HG03575 (cell line): Measurements from ENCODE around the gene JAKMIP1.

Source experiments
- ATAC-seq: cut with Tn5 transposase; IDR thresholded peaks from one replicate; pipeline ENCODE4 v1.9.1; 2021; ENCODE audit not compliant: unreplicated experiment, insufficient number of reproducible peaks, low FRiP score; ENCODE audit errors: extremely low read depth

The JAKMIP1 gene

DNA sequence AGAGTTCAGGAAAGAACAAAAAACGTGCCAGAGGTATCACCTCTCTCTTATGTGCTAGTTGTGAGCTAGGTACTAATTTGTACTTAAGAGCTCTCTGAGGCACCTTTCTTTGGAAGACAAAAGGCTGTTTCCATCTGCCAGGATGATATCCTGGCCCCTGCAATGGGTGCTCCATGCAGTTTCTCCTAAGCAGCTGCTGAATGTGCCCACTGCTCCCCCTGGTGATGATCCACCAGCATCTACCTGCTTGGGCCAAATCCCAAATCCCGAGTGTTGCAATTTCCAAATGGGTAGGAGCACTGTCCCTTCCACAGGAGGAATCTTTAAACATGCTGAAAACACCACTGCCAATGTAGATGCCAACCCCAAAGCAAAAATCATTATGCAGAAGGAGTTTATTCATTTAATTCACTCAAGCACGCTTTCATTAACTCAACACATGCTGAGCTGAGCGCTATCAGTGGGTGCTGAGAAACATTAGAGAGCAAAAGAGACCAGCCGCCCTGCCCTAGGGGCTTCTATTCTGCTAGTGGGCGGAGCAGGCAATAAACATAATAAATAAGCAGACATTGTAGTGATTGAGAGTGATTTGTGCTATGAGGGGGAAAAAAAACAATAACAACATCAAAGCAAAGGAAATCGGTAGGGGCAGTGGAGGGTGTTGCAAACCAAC lies 112.5 kb downstream of the JAKMIP1 start:
- no peak for ATAC-seq

DNA sequence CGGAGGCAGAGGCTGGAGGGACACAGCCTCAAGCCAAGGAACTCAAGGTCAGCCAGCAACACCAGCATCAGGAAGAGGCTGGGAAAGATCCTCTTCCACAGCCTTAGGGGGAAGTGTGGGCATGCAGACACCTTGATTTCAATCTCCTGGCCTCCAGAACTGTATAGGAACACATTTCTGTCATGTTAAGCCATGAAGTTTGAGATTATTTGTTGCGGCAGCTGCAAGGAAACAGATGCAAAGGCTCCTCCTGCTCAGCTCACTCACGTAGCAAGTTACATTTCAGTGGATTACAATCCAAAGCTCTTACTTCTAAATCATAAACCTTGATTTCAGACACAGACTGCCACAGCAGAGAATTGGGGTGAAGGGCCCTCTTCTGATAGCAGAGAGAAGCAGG lies 113.5 kb downstream of the JAKMIP1 start:
- ATAC-seq: no peak

DNA sequence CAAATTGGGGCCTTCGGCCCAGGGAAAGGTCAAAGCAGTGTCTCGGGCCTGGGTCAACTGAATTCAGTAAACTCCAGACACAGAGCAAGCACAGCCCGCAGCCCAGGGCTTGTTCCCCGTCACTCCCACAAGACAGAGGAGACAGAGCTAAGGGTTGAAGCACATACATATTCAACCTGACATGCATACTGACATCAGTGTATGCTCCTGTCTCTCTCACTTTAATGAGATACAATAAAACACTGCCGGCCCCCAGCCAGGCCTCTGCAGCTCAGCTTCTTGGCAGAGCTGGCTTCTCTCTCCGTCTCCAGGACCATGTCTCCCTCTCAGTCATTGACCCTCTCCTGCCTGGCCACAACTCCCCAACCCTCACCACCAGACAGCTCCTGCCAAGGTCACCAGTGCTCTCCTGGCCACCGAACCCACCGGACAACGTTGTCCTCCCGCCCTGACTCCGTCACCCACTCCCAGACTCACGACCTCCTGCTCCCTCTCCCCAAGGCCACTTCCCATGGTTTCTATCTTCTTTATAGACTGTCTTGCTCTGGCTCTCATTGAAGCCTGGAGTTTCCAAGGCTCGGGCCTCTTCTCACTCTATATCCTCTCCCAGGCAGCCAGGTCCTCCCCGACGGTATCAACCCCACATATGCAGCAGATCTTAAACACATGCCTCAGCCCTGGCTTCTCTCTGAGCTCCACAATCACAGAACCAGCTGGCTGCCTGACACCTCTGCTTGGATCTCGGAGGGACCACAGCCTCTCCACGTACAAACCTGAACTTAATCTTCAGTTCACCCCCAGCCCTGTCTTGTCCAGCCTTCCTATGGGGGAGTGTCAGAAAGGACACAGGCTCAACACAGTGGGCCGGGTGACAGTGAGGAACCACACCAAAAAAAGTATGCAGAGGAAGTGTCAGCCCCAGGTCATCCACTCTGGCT lies 114.4 kb downstream of the JAKMIP1 start:
- ATAC-seq: no peak

DNA sequence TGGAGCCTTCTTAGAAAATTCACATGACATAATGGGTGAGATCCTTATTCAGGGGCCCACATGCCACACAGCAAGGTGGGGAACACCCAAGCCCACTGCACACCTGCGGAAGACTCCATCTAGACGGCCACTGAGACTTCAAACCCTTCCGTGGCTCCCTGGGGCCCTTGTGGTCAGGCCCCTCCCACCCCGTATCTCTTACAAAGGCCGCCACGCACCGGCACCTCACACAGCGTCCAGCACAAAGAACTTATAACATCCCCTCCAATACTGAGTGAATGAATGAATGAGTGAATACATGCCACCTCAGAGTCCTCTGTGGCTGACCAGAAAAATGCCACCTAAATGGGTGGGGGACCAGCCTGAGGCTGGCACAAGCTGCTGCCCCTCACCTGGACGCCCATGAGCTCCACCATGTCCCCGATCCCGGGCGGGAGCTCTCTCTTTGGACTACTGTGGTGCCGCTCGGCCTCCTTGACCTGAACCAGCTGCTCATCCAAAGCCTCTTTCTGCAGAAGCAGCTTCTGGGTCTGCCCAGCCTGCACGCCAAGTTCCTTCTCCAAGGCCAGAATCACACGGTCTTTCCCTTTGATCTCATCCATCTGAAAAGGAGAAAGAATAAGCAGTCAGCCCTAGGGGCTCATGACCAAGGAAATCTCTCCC lies 115.2 kb downstream of the JAKMIP1 start:
- ATAC-seq: no peak

DNA sequence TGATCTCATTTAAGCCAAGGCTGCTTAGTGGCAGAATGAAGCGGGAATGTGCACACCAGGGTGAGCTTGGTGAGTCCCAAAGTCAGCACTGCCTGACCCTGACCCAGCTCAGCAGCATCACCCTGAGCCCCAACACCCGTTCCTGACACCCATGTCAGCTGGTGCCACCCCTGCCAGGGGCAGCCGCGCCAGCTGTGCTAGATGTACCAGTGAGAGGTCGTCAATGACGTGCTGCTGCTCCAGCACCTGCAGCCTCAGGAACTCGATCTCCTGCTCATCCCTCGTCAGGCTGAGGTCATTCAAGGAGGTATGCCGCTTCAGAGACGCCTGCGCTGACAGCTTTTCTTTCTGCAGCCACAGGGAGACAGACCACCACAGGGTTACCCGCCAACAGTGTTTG lies 120.4 kb downstream of the JAKMIP1 start:
- ATAC-seq: no peak

DNA sequence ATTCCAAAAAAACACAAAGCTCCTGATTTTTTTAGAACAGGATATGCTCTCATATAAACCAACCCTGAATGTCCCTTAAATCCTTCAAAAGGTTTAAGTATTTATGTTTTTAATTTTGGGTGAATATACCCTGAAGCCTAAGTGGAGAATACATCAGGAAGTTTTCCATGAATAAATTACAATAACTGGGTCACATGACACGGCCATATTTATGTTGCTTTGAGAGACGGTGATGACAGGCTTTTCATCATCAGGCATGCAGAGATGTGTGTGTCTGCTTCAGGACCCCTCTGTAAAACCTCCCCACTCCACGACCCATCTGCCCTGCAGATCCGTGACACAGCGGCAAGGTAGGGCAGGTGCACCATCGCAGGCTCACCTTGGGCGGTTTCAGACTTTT lies 121.8 kb downstream of the JAKMIP1 start:
- ATAC-seq: no peak

DNA sequence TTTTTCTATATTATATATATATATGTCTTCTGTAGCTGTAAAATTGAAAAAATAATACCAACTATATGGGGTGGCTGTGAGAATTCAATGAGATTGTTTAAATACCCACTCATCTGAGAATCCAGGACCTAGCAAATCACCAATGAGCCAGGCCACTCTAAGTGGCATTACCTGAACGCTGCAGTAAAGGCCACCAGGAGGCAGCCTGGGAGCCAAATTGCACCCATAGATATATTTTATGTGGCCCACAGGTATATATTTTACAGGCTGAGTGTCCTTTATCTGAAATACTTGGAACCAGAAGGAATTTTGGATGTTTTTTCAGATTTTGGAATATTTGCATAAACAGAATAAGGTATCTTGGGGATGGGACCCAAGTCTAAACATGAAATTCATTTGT lies 124.0 kb downstream of the JAKMIP1 start:
- no peak for ATAC-seq

DNA sequence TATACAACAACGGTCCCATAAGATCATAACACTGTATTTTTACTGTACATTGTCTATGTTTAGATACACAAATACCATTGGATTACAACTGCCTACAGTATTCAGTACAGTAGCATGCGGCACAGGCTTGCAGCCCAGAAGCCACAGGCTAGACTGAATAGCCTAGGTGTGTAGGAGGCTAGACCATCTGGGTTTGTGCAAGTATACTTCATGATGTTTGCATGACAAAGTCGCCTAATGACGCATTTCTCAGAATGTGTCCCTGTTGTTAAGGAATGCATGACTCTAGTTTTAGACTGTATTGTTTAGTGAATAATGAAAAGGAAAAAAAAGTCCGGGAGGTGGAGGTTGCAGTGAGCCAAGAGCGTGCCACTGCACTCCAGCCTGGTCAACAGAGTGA lies 125.6 kb downstream of the JAKMIP1 start:
- ATAC-seq: no peak

DNA sequence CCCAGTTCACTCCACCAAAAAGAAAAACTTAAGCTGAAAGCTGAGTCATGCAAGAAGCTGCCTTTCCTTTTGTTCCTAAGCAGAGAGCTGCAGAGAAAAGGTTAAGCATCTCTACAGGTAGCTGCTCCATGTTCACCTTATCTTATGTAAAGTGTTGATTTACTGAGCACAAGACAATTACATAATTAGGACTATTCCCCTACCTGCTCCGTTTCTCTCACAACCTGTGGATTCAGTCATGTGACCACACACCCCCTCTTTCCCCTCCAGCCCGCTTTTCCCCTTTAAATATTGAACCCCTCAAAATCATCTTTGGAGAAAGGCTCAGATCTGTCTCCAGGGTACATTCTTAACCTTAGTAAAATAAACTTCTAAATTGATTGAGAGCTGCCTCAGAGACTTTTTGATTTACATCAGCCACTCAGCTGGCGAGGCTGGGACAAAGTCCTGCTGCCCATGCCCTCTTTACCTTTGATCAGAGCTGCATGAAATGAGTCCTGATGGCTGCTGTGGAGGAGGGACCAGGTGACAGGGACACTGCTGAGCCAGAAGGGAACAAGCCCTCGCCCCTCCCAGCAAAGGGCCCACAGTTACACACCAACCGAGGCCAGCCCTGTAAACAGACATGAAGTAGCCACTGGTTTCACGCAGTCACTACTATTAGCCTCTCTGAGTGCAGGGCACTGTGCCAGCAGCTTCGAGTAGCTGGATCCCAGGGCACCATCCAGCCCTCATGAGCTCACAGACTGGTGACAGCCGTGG lies 128.2 kb downstream of the JAKMIP1 start:
- no peak for ATAC-seq

DNA sequence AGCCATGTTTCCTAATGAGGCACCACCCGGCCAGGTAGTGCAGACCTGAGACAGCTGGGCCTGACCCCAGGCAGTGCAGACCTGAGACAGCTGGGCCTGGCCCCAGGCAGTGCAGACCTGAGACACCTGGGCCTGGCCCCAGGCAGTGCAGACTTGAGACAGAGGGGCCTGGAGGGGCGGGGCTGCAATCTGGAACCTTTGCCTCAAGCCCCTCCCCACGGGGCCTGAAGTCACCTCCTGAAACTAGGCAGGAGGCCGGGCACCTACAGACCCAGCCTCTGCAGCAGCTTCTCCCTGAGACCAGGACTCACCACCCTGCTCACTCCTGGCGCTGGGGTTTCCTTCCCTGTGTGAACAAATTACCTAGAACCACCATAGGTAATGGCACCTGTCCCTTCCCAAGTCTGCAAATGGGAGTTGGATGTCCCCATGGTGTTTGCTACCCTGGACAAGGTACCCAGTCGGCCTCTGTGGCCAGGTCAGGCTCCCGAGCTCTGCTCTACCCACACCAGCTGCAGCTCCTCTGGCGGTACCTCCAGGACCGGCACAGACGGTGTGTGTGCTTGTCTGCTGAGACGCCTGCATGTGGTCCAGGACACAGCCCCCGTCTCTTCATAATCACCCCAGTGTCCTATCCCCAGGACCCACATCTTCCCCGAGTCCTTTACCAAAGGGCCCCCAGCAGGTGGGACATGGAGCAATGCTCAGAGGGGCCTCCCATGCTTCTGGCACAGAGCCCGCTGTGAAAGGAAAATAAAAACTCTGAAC lies 129.0 kb downstream of the JAKMIP1 start:
- no peak for ATAC-seq

DNA sequence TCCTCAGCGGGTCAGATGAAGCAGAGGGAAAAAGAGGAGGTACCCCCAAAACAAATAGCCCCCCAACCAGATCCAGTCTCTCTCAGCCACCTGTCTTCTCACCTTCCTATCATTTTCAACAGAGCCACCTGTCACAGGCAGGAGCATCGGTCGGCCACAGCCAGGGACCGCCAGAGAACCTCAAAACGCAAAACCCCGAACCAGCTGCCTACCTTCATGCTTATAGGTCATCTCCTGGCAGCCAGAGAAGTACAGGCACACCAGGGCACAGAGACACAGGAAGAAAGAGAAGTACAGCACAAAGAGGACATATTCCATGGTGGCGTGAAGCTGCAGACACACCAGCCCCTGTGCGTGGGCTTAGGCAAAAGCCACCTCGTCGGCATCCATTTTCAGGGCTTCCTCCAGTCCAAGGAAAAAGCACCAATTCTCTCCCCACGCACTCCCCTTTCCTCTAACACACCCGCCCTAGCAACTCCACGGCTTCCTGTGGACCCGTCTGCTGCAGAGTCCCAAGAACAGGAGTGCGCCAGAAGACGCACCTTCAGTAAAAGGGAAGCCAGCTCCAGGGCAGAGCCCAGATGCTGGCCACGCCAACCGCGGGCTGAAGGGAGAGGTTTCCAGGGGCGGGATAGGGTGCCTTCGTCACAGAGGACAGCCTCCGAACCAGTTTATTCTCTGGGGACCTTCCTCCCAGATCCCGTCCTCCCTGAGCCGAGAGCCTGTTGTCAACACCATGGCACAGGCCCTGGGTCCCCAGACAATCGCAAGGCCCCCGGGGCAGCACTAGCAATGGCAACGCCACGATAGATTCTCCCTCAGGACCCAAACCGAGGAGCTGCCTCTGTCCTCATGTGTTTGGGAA lies 130.3 kb downstream of the JAKMIP1 start:
- no peak for ATAC-seq

DNA sequence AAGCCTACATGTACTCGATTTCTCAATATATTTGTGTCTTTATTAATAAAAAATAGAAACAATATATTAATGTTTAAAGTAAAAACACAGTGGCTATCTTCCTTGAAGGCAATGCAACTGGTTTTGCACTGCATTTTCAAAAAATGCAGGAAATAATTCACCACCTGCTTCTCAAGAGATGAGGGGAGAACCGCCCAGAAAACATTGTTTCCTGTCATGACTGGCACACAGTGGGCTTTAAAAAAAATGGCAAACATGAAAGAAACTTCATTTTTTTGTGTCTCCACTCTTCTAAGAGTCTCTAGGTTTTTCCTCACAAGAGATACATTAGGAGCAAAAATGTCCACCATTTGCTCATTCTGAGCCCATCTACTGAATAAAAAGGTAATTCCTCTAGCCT lies 131.4 kb downstream of the JAKMIP1 start:
- no peak for ATAC-seq

DNA sequence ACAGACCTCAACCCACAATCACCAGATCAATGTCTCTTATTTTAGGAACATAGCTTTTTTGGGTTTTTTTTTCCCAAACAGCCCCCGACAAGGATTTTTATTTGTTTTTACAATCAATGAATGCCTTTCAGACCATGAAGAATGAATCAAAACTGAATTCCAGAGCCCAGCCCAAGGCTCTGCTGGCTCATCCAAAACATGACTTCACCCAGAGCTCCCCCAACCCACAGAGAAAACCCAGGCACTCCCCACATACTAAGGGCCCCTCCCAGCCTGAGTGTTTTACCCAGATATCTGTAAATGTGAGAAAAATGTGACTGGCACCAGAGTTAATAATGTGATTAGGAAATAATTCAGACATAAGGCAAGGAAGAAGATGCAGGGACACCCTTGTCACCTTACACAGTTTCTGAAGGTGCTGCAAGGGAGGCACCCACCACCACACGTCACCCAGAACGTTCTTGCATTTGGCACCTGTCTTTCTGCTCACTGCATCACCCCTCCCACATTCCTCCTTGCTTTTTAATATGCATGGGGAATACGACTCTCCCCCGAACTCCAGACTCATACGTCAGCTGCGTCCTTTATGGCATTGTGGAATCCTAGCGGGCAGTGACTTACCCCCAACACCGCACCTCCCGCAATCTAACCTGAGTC lies 134.3 kb downstream of the JAKMIP1 start:
- no peak for ATAC-seq

DNA sequence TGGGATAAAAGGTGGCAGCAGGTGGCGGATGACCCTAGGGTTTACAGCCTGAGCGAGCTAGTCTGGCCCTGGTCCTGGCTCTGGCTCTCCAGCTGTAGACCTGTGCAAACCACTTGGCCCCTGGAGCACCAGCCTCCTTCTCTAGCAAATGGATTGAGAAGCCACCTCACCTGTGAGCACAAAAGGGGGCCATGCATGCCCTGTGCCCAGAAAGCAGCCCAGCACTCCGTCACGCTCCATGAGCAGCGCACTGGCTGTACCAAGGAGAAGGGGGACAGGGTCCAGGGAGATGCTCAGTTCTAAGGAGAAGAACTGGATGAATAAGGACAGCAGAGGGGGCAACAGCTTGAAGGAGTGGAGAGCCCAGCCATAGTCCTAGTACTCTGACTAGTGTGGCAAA lies 135.2 kb downstream of the JAKMIP1 start:
- no peak for ATAC-seq

DNA sequence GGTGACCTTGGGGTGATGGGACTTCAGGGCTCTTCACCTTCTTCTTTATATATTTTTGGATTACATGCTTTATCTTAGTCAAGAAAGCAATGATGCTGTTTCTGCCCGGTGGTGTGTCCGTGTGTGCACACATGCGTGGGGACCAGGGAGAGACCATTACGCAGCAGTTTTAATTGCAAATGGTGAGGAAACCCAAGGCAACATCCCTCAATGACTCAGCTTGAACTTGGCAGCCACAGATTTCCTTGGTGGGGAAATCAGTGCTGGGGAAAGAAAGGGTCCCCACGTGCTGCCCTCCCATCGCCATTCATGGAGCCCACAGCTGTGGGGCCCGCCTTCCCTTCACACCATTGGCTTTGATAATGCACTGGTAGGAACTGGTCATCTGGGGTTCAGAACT lies 136.0 kb downstream of the JAKMIP1 start:
- ATAC-seq: no peak

DNA sequence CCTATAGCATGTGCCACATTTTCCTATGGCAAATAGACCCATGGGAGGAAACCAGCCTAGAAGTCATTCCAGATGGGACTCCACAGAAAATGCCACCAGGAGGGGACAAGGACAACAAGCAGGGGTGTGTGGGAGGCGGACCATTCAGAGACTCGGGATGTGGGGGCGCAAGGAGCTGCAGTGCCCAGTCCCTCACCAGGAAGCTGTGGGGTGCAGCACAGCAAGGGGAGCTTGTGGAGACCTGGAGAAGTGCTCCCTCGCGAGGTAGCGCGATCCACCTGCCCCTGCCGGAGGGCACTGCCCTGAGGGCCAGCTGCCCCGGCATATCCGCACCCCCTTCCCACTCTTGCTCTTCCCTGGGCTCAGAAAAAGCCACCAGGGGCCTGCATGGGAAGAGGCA lies 136.7 kb downstream of the JAKMIP1 start:
- no peak for ATAC-seq

DNA sequence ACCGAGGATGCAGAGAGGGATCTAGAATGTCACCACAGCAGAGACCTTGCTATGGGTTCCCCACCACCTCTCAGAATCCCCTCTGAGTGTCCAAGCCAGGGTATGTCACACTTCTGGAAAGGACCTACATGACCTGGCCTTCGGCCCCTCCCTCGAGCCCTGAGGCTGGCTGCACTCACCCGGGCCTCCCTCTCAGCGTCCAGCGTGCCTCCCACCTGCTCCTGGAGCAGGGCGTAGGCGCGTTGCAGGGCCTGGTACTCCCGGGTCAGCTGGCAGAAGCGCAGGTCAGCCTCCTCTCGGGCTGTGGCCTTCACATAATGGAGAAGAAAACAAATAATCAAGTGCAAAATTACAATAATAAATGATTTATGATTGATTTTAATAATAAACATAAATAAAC lies 138.2 kb downstream of the JAKMIP1 start:
- ATAC-seq: no peak
